Spleen (tissue), 11 donors: ENCODE results near the gene ANKRD60. TPM values are rescaled to one million over a fixed set of nuclear protein-coding genes. Genes with fewer than 3 reads are reported as not detected.

Experiments used
- DNase-seq: peaks from one replicate; pipeline ENCODE4 v3.0.0-alpha.2; 2020
- H3K27ac ChIP-seq, 8 donors: fragments of 200-600 bp; sonication (generic) in 7 of 8; 1 replicate in 4 of 8; 2 replicates in 4 of 8; pipeline versions ENCODE4 v1.5.0 to v1.8.0; 2016 to 2021; ENCODE audit warnings: inconsistent platforms in 4 of 8, mild to moderate bottlenecking in 4 of 8, moderate library complexity in 1 of 8
- H3K27me3 ChIP-seq, 7 donors: fragments of 200-600 bp; sonication (generic) in 6 of 7; replicated peaks in 1 of 7; 1 replicate in 4 of 7; 2 replicates in 3 of 7; pipeline versions ENCODE4 v1.5.0 to v1.8.0; 2016 to 2021; ENCODE audit warnings: inconsistent platforms in 3 of 7, mild to moderate bottlenecking in 1 of 7
- H3K36me3 ChIP-seq, 6 donors: fragments of 200-600 bp; sonication (generic) in 5 of 6; 1 replicate in 4 of 6; 2 replicates in 2 of 6; pipeline versions ENCODE4 v1.5.0 to v1.8.0; 2016 to 2021; ENCODE audit warnings: inconsistent platforms in 2 of 6
- H3K4me1 ChIP-seq, 6 donors: fragments of 200-600 bp; sonication (generic) in 5 of 6; 1 replicate in 3 of 6; 2 replicates in 3 of 6; pipeline versions ENCODE4 v1.5.0 to v1.8.0; 2016 to 2021; ENCODE audit warnings: inconsistent platforms in 3 of 6
- H3K4me3 ChIP-seq, 8 donors: fragments of 200-600 bp; sonication (generic) in 7 of 8; 1 replicate in 4 of 8; 2 replicates in 4 of 8; pipeline versions ENCODE4 v1.5.0 to v1.8.0; 2016 to 2021; ENCODE audit warnings: inconsistent platforms in 4 of 8, mild to moderate bottlenecking in 4 of 8, moderate library complexity in 2 of 8
- H3K9me3 ChIP-seq, 8 donors: fragments of 200-600 bp; sonication (generic) in 7 of 8; 1 replicate in 4 of 8; 2 replicates in 4 of 8; pipeline versions ENCODE4 v1.5.0 to v1.8.0; 2016 to 2021; ENCODE audit warnings: inconsistent platforms in 4 of 8
- CTCF ChIP-seq, 11 experiments: fragments of 200-600 bp in 7 of 11; fragments of 450-650 bp in 4 of 11; sonication (generic) in 4 of 11; IDR thresholded peaks in 8 of 11; conservative IDR thresholded peaks in 3 of 11; 1 replicate in 7 of 11; 2 replicates in 4 of 11; pipeline versions ENCODE4 v1.4.0 to v1.8.0; 2016 to 2021; ENCODE audit warnings: antibody characterized with exemption in 11 of 11, inconsistent platforms in 4 of 11, mild to moderate bottlenecking in 1 of 11
- POLR2A ChIP-seq, 3 donors: fragments of 450-650 bp; IDR thresholded peaks; one replicate each; pipeline ENCODE4 v1.5.1; 2017; ENCODE audit warnings: antibody characterized with exemption in 3 of 3, mild to moderate bottlenecking in 1 of 3
- POLR2AphosphoS5 ChIP-seq, 3 donors: sonication (generic); formaldehyde crosslinking; IDR thresholded peaks; one replicate each; pipeline ENCODE4 v1.5.1; 2017; ENCODE audit warnings: antibody characterized with exemption in 3 of 3
- WGBS, 5 donors: extraction: QIAGEN DNeasy Blood & Tissue Kit in 3 of 5; methylation state at CpG; one replicate each; pipeline versions ENCODE4 v1.1.5 to v1.1.7; 2013 to 2018; 5-methylcytosine and 5-hydroxymethylcytosine counted together
- intact Hi-C: fragments of 100-400 bp; cut with DNase I; formaldehyde crosslinking; loops from one replicate; pipeline ENCODE4 v1.15.0; 2023; ENCODE audit warnings: low total_unique reads
- polyA plus RNA-seq, 3 donors: library from polyadenylated mRNA; stranded (reverse); fragments of 200-250 nt; gene quantifications; one replicate each; pipeline ENCODE4 v1.2.1, GENCODE V29; 2013
- total RNA-seq, 7 donors: library from RNA; depleted of rRNA in 3 of 7; stranded (reverse); fragments of >200 nt in 3 of 7; fragmentation: NEBNext Ultra II Directional in 4 of 7; extraction: Animal tissue kit (Norgen Biotek cat#: 25700) in 4 of 7; gene quantifications; one replicate each; pipeline versions ENCODE4 v1.1.0 to v1.2.1, GENCODE V29; 2016 to 2021
- donor health status: healthy with polysubstance abuse.
- donor health status: DM: no; HTN: no; CAD: no; lungs with moderate emphysema.
- donor health status: DM: no; HTN: no; CAD: no.
- donor health status: Bipolar disorder and iron deficiency.
- donor health status: healthy.
- donor health status: DM: no; HTN: no; CAD: no.
- donor health status: DM: yes; HTN: yes; CAD: no.

The ANKRD60 gene
- total and polyA plus RNA-seq, 10 donors, result not detected

GRCh38 chr20:58236612-58237317 lies 8.3 kb upstream of the ANKRD60 start:
- Histone ChIP-seq H3K4me3 (peak overlapping the region; percentile 26 to 75 (median 52)), H3K9me3 (no peaks in the 10 kb centered on the region), H3K27ac (peak overlapping the region in 5 of 8 donors; percentile 37 to 75 (median 62)), H3K36me3 (peaks cover 0 to 61% (median 15%) of the 10 kb centered on the region in 6 donors), H3K27me3 (no peaks in the 10 kb centered on the region), H3K4me1 (peaks cover 0 to 17% (median 7%) of the 10 kb centered on the region in 6 donors)
- peak; percentile 60 to 83 (median 60) for TF ChIP-seq POLR2AphosphoS5 (IDR thresholded peaks at IDR 0.05)
- TF ChIP-seq POLR2A (IDR thresholded peaks at IDR 0.05), result no peak
- TF ChIP-seq CTCF (IDR thresholded peaks at IDR 0.05 in 8 of 11, conservative IDR thresholded peaks at IDR 0.05 in 3 of 11), result peak; percentile 81 to 99 (median 95)
- intact Hi-C loops, result loop anchor here (5.0 kb wide), 2 partner anchors 211 to 416 kb away; partner anchors contain the start of gene STX16
- peak; percentile 94 for DNase-seq
- 0 to 1% (median 0%) methylated on average over 42 to 43 of the region's 43 CpGs for WGBS, 5 donors

- DNase-seq, result no peak
- Histone ChIP-seq H3K4me1 (peaks cover 0 to 17% (median 7%) of the 10 kb centered on the region in 6 donors), H3K4me3 (no peak overlapping the region), H3K9me3 (no peaks in the 10 kb centered on the region), H3K27me3 (peaks cover 0 to 2% (median 0%) of the 10 kb centered on the region in 7 donors), H3K27ac (no peak overlapping the region), H3K36me3 (peaks cover 0 to 53% (median 13%) of the 10 kb centered on the region in 6 donors)
- 75 to 89% (median 83%) methylated on average over 5 of the region's 5 CpGs for WGBS, 5 donors
- intact Hi-C loops, result loop anchor here (5.0 kb wide), 2 partner anchors 212 to 417 kb away; partner anchors contain the start of gene STX16
- TF ChIP-seq POLR2A (IDR thresholded peaks at IDR 0.05), result no peak
- TF ChIP-seq POLR2AphosphoS5 (IDR thresholded peaks at IDR 0.05), result no peak
- TF ChIP-seq CTCF (IDR thresholded peaks at IDR 0.05 in 8 of 11, conservative IDR thresholded peaks at IDR 0.05 in 3 of 11), result no peak
Measured at GRCh38 chr20:58235010-58235409, 6.6 kb upstream of the ANKRD60 start.

- DNase-seq, result no peak
- Histone ChIP-seq H3K4me1 (peaks cover 0 to 21% (median 8%) of the 10 kb centered on the region in 6 donors), H3K9me3 (no peaks in the 10 kb centered on the region), H3K27me3 (peaks cover 0 to 12% (median 8%) of the 10 kb centered on the region in 7 donors), H3K27ac (no peak overlapping the region), H3K4me3 (no peak overlapping the region), H3K36me3 (peaks cover 0 to 43% (median 8%) of the 10 kb centered on the region in 6 donors)
- TF ChIP-seq CTCF (IDR thresholded peaks at IDR 0.05 in 8 of 11, conservative IDR thresholded peaks at IDR 0.05 in 3 of 11) (peak in 8 of 11 experiments; percentile 24 to 66 (median 54)), POLR2A (IDR thresholded peaks at IDR 0.05) (no peak)
- 53 to 67% (median 60%) methylated on average over 8 of the region's 8 CpGs for WGBS, 5 donors
- intact Hi-C loops, result no loop called here
Measured at GRCh38 chr20:58233881-58234528, 5.6 kb upstream of the ANKRD60 start.

- DNase-seq, result no peak
Measured at GRCh38 chr20:58233393-58233792, 4.9 kb upstream of the ANKRD60 start.

More at GRCh38 chr20:58233393-58233792, 4.9 kb upstream of the ANKRD60 start:
- H3K27ac ChIP-seq, result no peak overlapping the region
- intact Hi-C loops, result no loop called here
- H3K4me3 ChIP-seq, result no peak overlapping the region
- TF ChIP-seq POLR2A (IDR thresholded peaks at IDR 0.05), result no peak
- TF ChIP-seq CTCF (IDR thresholded peaks at IDR 0.05 in 8 of 11, conservative IDR thresholded peaks at IDR 0.05 in 3 of 11), result no peak
- TF ChIP-seq POLR2AphosphoS5 (IDR thresholded peaks at IDR 0.05), result no peak
- no peaks in the 10 kb centered on the region for H3K9me3 ChIP-seq
- 95 to 99% (median 97%) methylated on average over 8 of the region's 8 CpGs for WGBS, 5 donors
- peaks cover 0 to 37% (median 5%) of the 10 kb centered on the region in 6 donors for H3K36me3 ChIP-seq
- peaks cover 0 to 18% (median 14%) of the 10 kb centered on the region in 7 donors for H3K27me3 ChIP-seq
- peaks cover 0 to 26% (median 12%) of the 10 kb centered on the region in 6 donors for H3K4me1 ChIP-seq
